A673 (cell line): ENCODE results near the gene STING1. TPM values are rescaled to one million over a fixed set of nuclear protein-coding genes. Genes with fewer than 3 reads are reported as not detected.

Experiments
- BruUV-seq: library from RNA; stranded (reverse); fragments of 400-500 nt; replicated peaks from 2 replicates; lab custom pipeline; 2021; lab: Mats Ljungman, UMichigan
- CTCF ChIA-PET: fragments of 300-600 bp; sonication (Branson Sonifier 250); formaldehyde crosslinking; loops from one replicate; lab custom pipeline; 2022; ENCODE audit warnings: antibody characterized with exemption; lab: Charles Lee
- POLR2A ChIA-PET: fragments of 300-600 bp; sonication (Branson Sonifier 250); formaldehyde crosslinking; loops from one replicate; lab custom pipeline; 2022; ENCODE audit warnings: antibody characterized with exemption; ENCODE audit not compliant: low non-redundant PET; lab: Charles Lee
- DNase-seq: peaks from one replicate; pipeline ENCODE4 v3.0.0-alpha.2; 2015; ENCODE audit warnings: low spot score
- H3K27ac ChIP-seq: fragments of 200-600 bp; sonication (generic); 2 replicates; pipeline ENCODE4 v1.5.1; 2016; ENCODE audit warnings: mixed run types, low read depth, mild to moderate bottlenecking, mixed read lengths, antibody characterized with exemption, low read length; ENCODE audit not compliant: poor library complexity, severe bottlenecking
- H3K27me3 ChIP-seq: fragments of 200-600 bp; sonication (generic); replicated peaks from 2 replicates; pipeline ENCODE4 v1.6.1; 2017; ENCODE audit warnings: mixed run types, low read depth, mild to moderate bottlenecking, mixed read lengths, antibody characterized with exemption, low read length; ENCODE audit not compliant: insufficient read depth, poor library complexity
- H3K36me3 ChIP-seq: fragments of 200-600 bp; sonication (generic); 2 replicates; pipeline ENCODE4 v1.6.1; 2016; ENCODE audit warnings: mixed run types, mild to moderate bottlenecking, mixed read lengths, antibody characterized with exemption, low read length; ENCODE audit not compliant: insufficient read depth, poor library complexity, severe bottlenecking
- H3K4me1 ChIP-seq: fragments of 200-600 bp; sonication (generic); 2 replicates; pipeline ENCODE4 v1.6.1; 2017; ENCODE audit warnings: mixed run types, mild to moderate bottlenecking, mixed read lengths, antibody characterized with exemption, low read length; ENCODE audit not compliant: insufficient read depth, poor library complexity, severe bottlenecking
- H3K4me3 ChIP-seq: fragments of 200-600 bp; sonication (generic); 2 replicates; pipeline ENCODE4 v1.5.1; 2016; ENCODE audit warnings: low read depth, mixed run types, mild to moderate bottlenecking, mixed read lengths, low read length; ENCODE audit not compliant: poor library complexity, severe bottlenecking
- H3K9me3 ChIP-seq: fragments of 200-600 bp; sonication (generic); 2 replicates; pipeline ENCODE4 v1.6.1; 2016; ENCODE audit warnings: mixed run types, low read depth, mild to moderate bottlenecking, mixed read lengths, antibody characterized with exemption, low read length; ENCODE audit not compliant: poor library complexity, severe bottlenecking
- EZH2 ChIP-seq: fragments of 200-600 bp; sonication (generic); IDR thresholded peaks from 2 replicates; pipeline ENCODE4 v1.6.1; 2017; ENCODE audit warnings: borderline replicate concordance, low read depth, mild to moderate bottlenecking, mixed read lengths, antibody characterized with exemption, low read length; ENCODE audit not compliant: poor library complexity, severe bottlenecking
- intact Hi-C: fragments of 100-400 bp; cut with micrococcal nuclease; formaldehyde crosslinking; loops from one replicate; pipeline ENCODE4 v1.10.0; 2022; ENCODE audit not compliant: unreplicated experiment
- total RNA-seq: library from RNA; stranded (reverse); gene quantifications from 2 replicates; pipeline ENCODE4 v1.2.3, GENCODE V29; 2021
- TF ChIP-seq, protein P1 (sequence below): fragments of 300-800, 200-600 bp; sonication (generic); conservative IDR thresholded peaks from 2 replicates; pipeline ENCODE4 v1.5.1; 2017; ENCODE audit warnings: low read depth, mild to moderate bottlenecking, antibody characterized with exemption, low read length, moderate library complexity, mixed read lengths

Gene STING1
- total RNA-seq, 1 experiment from 2014 or later = 30.7 TPM

DNA sequence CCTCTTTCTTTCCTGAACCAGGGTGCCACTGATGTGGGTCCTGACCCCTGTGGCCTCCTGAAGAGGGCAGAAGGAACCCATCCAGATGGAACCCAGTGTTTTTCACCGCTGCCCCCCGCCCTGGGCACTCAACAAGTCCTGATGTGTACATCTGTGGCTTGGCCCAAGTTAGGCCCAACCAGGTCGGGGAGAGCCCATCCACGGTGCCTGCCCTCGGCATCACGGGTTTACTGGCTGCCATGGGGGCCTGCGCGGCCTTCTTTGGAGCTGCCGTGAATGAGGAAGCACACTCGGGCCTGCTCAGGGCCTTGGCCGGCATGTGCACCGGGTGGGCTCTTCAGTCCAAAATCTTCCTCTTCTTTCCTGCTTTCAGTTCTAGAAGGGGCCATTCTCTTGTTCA lies 25.8 kb downstream of the STING1 start:
- no peak overlapping the region for H3K4me3 ChIP-seq
- no TSS peak for BruUV-seq
- H3K27me3 ChIP-seq = no peaks in the 10 kb centered on the region
- no peaks in the 10 kb centered on the region for H3K4me1 ChIP-seq
- no peak overlapping the region for H3K27ac ChIP-seq
- H3K9me3 ChIP-seq = no peaks in the 10 kb centered on the region
- CTCF ChIA-PET = no interaction called here
- H3K36me3 ChIP-seq = no peaks in the 10 kb centered on the region
- TF ChIP-seq, protein P1, sequence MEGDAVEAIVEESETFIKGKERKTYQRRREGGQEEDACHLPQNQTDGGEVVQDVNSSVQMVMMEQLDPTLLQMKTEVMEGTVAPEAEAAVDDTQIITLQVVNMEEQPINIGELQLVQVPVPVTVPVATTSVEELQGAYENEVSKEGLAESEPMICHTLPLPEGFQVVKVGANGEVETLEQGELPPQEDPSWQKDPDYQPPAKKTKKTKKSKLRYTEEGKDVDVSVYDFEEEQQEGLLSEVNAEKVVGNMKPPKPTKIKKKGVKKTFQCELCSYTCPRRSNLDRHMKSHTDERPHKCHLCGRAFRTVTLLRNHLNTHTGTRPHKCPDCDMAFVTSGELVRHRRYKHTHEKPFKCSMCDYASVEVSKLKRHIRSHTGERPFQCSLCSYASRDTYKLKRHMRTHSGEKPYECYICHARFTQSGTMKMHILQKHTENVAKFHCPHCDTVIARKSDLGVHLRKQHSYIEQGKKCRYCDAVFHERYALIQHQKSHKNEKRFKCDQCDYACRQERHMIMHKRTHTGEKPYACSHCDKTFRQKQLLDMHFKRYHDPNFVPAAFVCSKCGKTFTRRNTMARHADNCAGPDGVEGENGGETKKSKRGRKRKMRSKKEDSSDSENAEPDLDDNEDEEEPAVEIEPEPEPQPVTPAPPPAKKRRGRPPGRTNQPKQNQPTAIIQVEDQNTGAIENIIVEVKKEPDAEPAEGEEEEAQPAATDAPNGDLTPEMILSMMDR = no peak
- DNase-seq = no peak
- intact Hi-C loops = no loop called here
- POLR2A ChIA-PET = interaction anchor here (0.6 kb wide), 1 partner anchor 16 kb away, joined by 3 read pairs; no protein-coding TSS in a partner anchor

DNA sequence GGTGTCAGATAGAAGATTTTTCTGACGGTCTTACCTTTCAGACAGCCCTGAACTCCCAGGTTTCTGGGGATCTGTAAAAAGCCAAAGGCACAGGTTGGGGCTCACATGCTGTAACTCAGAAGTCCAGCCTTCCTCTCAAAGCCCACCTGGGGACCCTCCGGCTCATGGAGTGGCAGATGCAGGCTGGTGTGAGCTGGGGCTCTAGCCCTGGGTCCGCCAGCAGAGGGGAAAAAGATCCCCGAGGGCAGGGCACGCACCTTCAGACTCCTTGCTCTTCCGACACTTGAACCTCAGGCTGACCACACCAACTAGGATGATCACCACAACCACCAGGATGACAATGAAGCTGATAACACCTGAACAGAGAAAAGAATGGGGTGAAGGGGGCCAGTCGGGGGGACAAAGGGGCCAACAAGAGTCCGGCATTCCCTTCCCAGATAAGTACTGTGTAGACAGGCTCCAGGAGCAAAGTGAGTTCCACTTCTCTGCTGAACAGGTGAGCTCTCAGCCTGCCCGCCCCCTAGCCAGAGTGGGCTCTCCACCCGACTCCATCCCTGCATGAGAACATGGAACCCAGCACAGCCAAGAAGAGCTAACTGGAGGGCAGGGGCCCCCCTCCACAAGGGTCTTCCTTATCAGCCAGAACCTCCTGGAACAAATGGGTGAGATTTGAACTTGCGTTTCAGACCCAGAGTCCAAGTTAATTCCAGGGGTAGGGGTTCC lies 27.8 kb downstream of the STING1 start:
- ChIA-PET POLR2A (interaction anchor here (0.5 kb wide), 1 partner anchor 31 kb away, joined by 3 read pairs; no protein-coding TSS in a partner anchor), CTCF (no interaction called here)
- H3K27me3 ChIP-seq = no peaks in the 10 kb centered on the region
- H3K4me3 ChIP-seq = no peak overlapping the region
- H3K27ac ChIP-seq = no peak overlapping the region
- H3K4me1 ChIP-seq = no peaks in the 10 kb centered on the region
- BruUV-seq = no TSS peak
- TF ChIP-seq EZH2 = no peak
- TF ChIP-seq, protein P1 = no peak
- no peaks in the 10 kb centered on the region for H3K36me3 ChIP-seq
- no peak for DNase-seq
- H3K9me3 ChIP-seq = no peaks in the 10 kb centered on the region
- intact Hi-C loops = no loop called here

DNA sequence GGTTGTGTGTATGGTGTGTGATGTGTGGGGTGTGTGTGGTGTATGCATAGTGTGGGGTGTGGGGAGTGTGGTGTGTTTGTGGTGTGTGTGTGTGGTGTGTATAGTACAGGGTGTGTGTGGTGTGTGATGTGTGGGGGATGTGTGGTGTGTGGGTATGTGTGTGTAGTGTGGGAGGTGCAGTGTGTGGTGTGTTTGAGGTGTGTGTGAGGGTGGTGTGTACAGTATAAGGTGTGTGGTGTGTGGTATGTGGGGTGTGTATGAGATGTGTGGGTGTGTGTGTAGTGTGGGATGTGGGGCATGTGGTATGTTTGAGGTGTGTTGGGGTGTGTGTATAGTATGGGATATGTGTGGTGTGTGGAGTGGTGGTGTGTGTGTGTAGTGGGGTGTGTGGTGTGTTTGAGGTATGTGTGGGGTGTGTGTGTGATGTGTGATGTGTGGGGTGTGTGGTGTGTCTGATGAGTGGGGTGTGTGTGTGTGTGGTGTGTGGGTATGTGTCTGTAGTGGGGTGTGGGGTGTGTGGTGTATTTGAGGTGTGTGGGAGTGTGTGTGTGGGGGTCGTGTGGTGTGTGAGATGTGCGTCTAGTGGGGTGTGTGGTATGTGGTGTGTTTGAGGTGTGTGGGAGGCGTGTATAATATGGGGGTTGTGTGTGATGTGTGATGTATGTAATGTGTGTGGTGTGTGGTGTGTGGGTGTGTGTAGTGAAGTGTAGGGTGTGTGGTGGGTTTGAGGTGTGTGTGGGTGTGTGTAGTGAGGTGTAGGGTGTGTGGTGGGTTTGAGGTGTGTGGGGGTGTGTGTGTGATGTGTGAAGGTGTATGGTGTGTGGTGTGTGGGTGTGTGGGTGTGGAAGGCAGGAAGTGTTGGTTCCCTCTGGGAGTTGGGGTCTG lies 28.6 kb downstream of the STING1 start:
- DNase-seq = no peak
- CTCF ChIA-PET = no interaction called here
- H3K4me3 ChIP-seq = no peak overlapping the region
- H3K36me3 ChIP-seq = no peaks in the 10 kb centered on the region
- BruUV-seq = no TSS peak
- intact Hi-C loops = no loop called here
- H3K9me3 ChIP-seq = no peaks in the 10 kb centered on the region
- no peaks in the 10 kb centered on the region for H3K4me1 ChIP-seq
- H3K27ac ChIP-seq = no peak overlapping the region
- no peak for TF ChIP-seq EZH2
- TF ChIP-seq, protein P1 = no peak
- H3K27me3 ChIP-seq = no peaks in the 10 kb centered on the region
- POLR2A ChIA-PET = no interaction called here
